Suprapubic skin (tissue), 4 donors: Measurements from ENCODE around the gene TANK. TPM values are rescaled to one million over a fixed set of nuclear protein-coding genes. Genes with fewer than 3 reads are reported as not detected.

ENCODE experiments used
- DNase-seq, 2 donors: peaks; one replicate each; pipeline ENCODE4 v3.0.0-alpha.2; 2019; ENCODE audit warnings: low spot score in 2 of 2
- H3K27ac ChIP-seq: fragments of 200-600 bp; sonication (generic); one replicate; pipeline ENCODE4 v1.5.1; 2019
- H3K27me3 ChIP-seq: fragments of 200-600 bp; sonication (generic); one replicate; pipeline ENCODE4 v1.5.1; 2019
- H3K36me3 ChIP-seq: fragments of 200-600 bp; sonication (generic); one replicate; pipeline ENCODE4 v1.5.1; 2019
- H3K4me1 ChIP-seq: fragments of 200-600 bp; sonication (generic); one replicate; pipeline ENCODE4 v1.5.1; 2019
- H3K4me3 ChIP-seq: fragments of 200-600 bp; sonication (generic); one replicate; pipeline ENCODE4 v1.5.1; 2019; ENCODE audit warnings: mild to moderate bottlenecking
- H3K9me3 ChIP-seq: fragments of 200-600 bp; sonication (generic); one replicate; pipeline ENCODE4 v1.5.1; 2019
- EP300 ChIP-seq: sonication (generic); formaldehyde crosslinking; IDR thresholded peaks from one replicate; pipeline ENCODE4 v1.6.1; 2017; ENCODE audit warnings: antibody characterized with exemption
- POLR2A ChIP-seq, 2 donors: fragments of 450-650 bp; IDR thresholded peaks; one replicate each; pipeline ENCODE4 v1.6.1; 2017; ENCODE audit warnings: antibody characterized with exemption in 2 of 2, mild to moderate bottlenecking in 2 of 2, moderate library complexity in 2 of 2
- POLR2AphosphoS5 ChIP-seq, 3 donors: sonication (generic); formaldehyde crosslinking; IDR thresholded peaks; one replicate each; pipeline ENCODE4 v1.6.1; 2017; ENCODE audit warnings: antibody characterized with exemption in 3 of 3
- WGBS: methylation state at CpG from one replicate; pipeline ENCODE4 v1.1.5; 2018; 5-methylcytosine and 5-hydroxymethylcytosine counted together
- total RNA-seq, 4 donors: library from RNA; depleted of rRNA; stranded (reverse); fragments of >200 nt; gene quantifications; one replicate each; pipeline ENCODE4 v1.1.0, GENCODE V29; 2016
- TF ChIP-seq, protein P1 (sequence below), 2 donors: fragments of 200-600 bp in 1 of 2; fragments of 450-650 bp in 1 of 2; sonication (generic) in 1 of 2; IDR thresholded peaks; one replicate each; pipeline ENCODE4 v1.5.1; 2016 to 2019; ENCODE audit warnings: antibody characterized with exemption in 2 of 2, mild to moderate bottlenecking in 1 of 2, moderate library complexity in 1 of 2

The TANK gene
- total RNA-seq, 4 donors from 2014 or later, result 68.5 to 116 (median 81.7) TPM

DNA sequence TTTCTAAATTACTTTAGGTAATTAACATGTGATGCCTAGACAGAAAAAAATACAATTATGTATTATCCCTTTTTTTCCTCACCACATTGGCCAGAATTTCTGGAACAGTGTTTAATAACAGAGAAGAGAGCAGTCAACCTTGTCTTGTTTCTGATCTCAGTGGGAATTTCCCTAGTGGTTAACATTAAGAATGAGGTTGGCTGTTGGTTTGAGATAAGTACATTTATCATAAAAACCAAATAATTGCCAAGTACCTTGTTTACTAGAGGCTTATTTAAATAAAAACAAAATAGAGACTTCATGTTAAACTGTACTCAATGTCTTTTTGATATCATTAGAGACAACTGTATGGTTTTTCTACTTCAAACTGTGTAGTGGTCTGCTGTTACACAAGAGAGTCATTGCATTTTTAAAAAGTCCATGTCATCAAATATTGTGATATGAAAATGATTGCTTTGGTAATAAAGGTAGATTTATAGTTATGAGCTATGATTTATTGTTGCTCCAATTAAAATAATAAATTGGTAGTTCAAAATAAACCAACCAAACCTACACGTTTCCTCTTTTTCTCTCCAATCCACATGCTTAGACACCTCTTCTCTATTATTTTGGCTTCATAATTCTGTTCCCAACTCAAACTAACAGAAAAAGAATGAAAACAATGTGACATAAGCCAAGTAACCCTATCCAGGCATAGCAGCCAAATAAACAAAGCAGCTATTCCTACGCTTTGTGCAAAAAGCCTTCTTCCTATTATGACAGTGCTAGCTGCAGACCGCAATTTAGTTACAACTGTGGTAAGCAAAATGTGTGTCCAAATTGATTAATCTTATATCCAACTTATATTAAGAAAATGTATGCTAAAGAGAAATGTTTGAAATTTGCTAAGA lies 20.9 kb upstream of the TANK start:
- Histone ChIP-seq H3K4me1 (peaks cover 33% of the 10 kb centered on the region), H3K27me3 (no peaks in the 10 kb centered on the region), H3K9me3 (no peaks in the 10 kb centered on the region), H3K27ac (no peak overlapping the region), H3K4me3 (peak overlapping the region; percentile 2), H3K36me3 (no peaks in the 10 kb centered on the region)
- no peak for TF ChIP-seq POLR2AphosphoS5 (IDR thresholded peaks at IDR 0.05)
- no peak for TF ChIP-seq EP300
- TF ChIP-seq POLR2A (IDR thresholded peaks at IDR 0.05), result no peak
- TF ChIP-seq, protein P1, sequence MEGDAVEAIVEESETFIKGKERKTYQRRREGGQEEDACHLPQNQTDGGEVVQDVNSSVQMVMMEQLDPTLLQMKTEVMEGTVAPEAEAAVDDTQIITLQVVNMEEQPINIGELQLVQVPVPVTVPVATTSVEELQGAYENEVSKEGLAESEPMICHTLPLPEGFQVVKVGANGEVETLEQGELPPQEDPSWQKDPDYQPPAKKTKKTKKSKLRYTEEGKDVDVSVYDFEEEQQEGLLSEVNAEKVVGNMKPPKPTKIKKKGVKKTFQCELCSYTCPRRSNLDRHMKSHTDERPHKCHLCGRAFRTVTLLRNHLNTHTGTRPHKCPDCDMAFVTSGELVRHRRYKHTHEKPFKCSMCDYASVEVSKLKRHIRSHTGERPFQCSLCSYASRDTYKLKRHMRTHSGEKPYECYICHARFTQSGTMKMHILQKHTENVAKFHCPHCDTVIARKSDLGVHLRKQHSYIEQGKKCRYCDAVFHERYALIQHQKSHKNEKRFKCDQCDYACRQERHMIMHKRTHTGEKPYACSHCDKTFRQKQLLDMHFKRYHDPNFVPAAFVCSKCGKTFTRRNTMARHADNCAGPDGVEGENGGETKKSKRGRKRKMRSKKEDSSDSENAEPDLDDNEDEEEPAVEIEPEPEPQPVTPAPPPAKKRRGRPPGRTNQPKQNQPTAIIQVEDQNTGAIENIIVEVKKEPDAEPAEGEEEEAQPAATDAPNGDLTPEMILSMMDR (IDR thresholded peaks at IDR 0.05), result no peak
- 37% methylated on average over 3 of the region's 3 CpGs for WGBS
- no peak for DNase-seq

DNA sequence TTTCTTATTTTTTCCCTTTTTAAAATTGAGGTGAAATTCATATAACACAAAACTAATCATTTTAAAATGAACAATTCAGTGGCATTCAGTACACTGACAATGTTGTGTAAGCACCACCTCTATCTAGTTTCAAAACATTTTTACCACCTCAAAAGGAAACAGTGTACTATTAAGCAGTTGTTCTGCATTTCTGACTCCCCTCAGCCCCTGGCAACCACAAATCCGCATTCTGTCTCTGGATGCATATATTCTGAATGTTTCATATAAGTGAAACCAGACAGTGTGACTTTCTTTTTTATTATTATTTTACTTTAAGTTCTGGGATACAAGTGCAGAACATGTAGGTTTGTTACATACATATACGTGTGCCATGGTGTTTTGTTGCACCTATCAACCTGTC lies 19.2 kb upstream of the TANK start:
- Histone ChIP-seq H3K9me3 (no peaks in the 10 kb centered on the region), H3K4me3 (no peak overlapping the region), H3K27ac (no peak overlapping the region), H3K27me3 (no peaks in the 10 kb centered on the region), H3K36me3 (no peaks in the 10 kb centered on the region), H3K4me1 (peaks cover 19% of the 10 kb centered on the region)
- 88% methylated on average over 2 of the region's 2 CpGs for WGBS
- no peak for DNase-seq
- TF ChIP-seq POLR2A (IDR thresholded peaks at IDR 0.05), result no peak
- TF ChIP-seq EP300, result no peak
- TF ChIP-seq, protein P1 (IDR thresholded peaks at IDR 0.05), result no peak
- TF ChIP-seq POLR2AphosphoS5 (IDR thresholded peaks at IDR 0.05), result no peak

DNA sequence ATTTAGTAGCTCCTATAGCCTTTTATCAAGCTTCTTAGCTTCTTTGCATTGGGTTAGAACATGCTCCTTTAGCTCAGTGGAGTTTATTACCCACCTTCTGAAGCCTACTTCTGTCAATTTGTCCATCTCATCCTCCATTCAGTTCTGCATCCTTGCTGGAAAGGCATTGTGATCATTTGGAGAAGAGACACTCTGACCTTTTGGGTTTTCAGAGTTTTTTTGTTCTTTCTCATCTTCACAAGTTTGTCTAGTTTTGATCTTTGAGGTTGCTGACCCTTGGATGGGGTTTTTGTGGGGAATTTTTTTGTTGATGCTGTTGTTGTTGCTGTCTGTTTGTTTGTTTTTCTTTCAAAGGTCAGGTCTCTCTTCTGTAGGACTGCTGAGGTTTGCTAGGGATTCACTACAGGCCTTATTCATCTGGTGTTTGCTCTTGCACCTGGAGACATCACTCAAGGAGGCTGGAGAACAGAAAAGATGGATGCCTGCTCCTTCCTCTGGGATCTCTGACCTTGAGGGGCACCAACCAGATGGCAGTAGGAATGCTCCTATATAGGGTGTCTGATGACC lies 13.9 kb upstream of the TANK start:
- TF ChIP-seq EP300 (no peak), POLR2AphosphoS5 (IDR thresholded peaks at IDR 0.05) (no peak), POLR2A (IDR thresholded peaks at IDR 0.05) (no peak)
- TF ChIP-seq, protein P1 (IDR thresholded peaks at IDR 0.05), result no peak
- Histone ChIP-seq H3K27me3 (no peaks in the 10 kb centered on the region), H3K4me3 (no peak overlapping the region), H3K4me1 (no peaks in the 10 kb centered on the region), H3K36me3 (no peaks in the 10 kb centered on the region), H3K9me3 (peaks cover 5% of the 10 kb centered on the region), H3K27ac (no peak overlapping the region)
- no peak for DNase-seq

DNA sequence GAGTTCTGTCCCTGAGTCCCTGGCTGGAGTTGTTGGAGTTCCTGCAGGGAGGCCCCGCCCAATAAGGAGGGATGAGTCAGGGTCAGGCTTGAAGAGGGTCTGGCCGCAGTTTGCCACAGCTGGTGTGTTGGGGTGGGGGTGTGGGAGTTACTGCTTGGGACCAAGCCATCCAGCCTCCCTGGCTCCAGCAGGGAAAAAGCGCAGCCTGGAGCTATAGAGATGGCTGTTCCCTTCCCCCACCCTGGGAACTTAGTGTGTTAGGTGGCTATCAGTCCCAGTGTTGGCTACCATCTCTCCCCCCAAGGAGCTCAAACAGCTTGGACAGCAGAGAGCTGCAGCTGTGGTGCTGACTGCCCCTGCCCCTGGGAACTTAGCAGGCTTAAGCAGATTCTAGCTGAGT lies 13.2 kb upstream of the TANK start:
- H3K4me3 ChIP-seq, result no peak overlapping the region
- no CpG with 5 or more reads among the region's 3 CpGs for WGBS

DNA sequence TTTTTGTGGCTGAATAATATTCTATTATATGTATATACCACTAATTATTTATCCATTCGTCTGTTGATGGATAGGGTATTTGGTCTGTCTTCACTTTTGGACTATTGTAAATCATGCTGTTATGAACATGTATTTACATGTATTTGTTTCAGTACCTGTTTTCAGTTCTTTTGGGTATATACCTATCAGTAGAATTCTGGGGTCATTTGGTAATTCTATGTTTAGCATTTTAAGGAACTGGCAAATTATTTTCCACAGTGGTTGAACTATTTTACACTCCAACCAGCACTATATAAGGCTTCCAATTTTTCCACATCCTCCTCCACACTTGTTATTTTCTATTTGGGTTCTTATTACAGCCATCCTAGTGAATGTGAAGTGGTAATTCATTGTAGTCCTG lies 12.4 kb upstream of the TANK start:
- Histone ChIP-seq H3K27ac (no peak overlapping the region), H3K27me3 (no peaks in the 10 kb centered on the region), H3K9me3 (peaks cover 5% of the 10 kb centered on the region), H3K36me3 (no peaks in the 10 kb centered on the region), H3K4me3 (no peak overlapping the region), H3K4me1 (no peaks in the 10 kb centered on the region)
- WGBS, result 100% methylated on average over 1 of the region's 1 CpG
- TF ChIP-seq EP300, result no peak
- no peak for TF ChIP-seq POLR2AphosphoS5 (IDR thresholded peaks at IDR 0.05)
- TF ChIP-seq, protein P1 (IDR thresholded peaks at IDR 0.05), result no peak
- TF ChIP-seq POLR2A (IDR thresholded peaks at IDR 0.05), result no peak
- no peak for DNase-seq

More for the DNA sequence above, 13.2 kb upstream of the TANK start:
- Histone ChIP-seq H3K4me1 (no peaks in the 10 kb centered on the region), H3K27me3 (no peaks in the 10 kb centered on the region), H3K9me3 (peaks cover 5% of the 10 kb centered on the region), H3K36me3 (no peaks in the 10 kb centered on the region), H3K27ac (no peak overlapping the region)
- no peak for DNase-seq
- TF ChIP-seq POLR2AphosphoS5 (IDR thresholded peaks at IDR 0.05), result no peak
- TF ChIP-seq EP300, result no peak
- no peak for TF ChIP-seq POLR2A (IDR thresholded peaks at IDR 0.05)
- TF ChIP-seq, protein P1 (IDR thresholded peaks at IDR 0.05), result no peak
